Mucosa of stomach (tissue), 1 donor: ENCODE measurements around the gene KCTD17.

Experiments
- H3K27me3 ChIP-seq: one replicate; pipeline ENCODE4 v1.7.0; 2013; ENCODE audit warnings: mild to moderate bottlenecking, low read length; ENCODE audit not compliant: control insufficient read depth, insufficient read depth
- H3K36me3 ChIP-seq: one replicate; pipeline ENCODE4 v1.7.0; 2013; ENCODE audit warnings: low read length; ENCODE audit not compliant: control insufficient read depth, insufficient read depth
- H3K4me1 ChIP-seq: one replicate; pipeline ENCODE4 v1.7.0; 2013; ENCODE audit warnings: mild to moderate bottlenecking, low read length; ENCODE audit not compliant: control insufficient read depth, insufficient read depth
- H3K4me3 ChIP-seq: one replicate; pipeline ENCODE4 v1.7.0; 2013; ENCODE audit warnings: low read length
- H3K9ac ChIP-seq: one replicate; pipeline ENCODE4 v1.7.0; 2013; ENCODE audit warnings: mild to moderate bottlenecking, low read length, moderate library complexity
- H3K9me3 ChIP-seq: one replicate; pipeline ENCODE4 v1.7.0; 2013; ENCODE audit warnings: mild to moderate bottlenecking, low read length, moderate library complexity; ENCODE audit not compliant: control insufficient read depth
- donor health status: Pancreatic carcinoma.

The KCTD17 gene

GRCh38 chr22:37033605-37034430 is 17.7 kb upstream of the KCTD17 start:
- H3K27me3 ChIP-seq = peaks cover 3% of the 10 kb centered on the region
- H3K9me3 ChIP-seq = no peaks in the 10 kb centered on the region
- H3K4me3 ChIP-seq = no peak overlapping the region
- H3K4me1 ChIP-seq = peaks cover 49% of the 10 kb centered on the region
- peaks cover 6% of the 10 kb centered on the region for H3K36me3 ChIP-seq
- peak overlapping the region; percentile 12 for H3K9ac ChIP-seq

DNA sequence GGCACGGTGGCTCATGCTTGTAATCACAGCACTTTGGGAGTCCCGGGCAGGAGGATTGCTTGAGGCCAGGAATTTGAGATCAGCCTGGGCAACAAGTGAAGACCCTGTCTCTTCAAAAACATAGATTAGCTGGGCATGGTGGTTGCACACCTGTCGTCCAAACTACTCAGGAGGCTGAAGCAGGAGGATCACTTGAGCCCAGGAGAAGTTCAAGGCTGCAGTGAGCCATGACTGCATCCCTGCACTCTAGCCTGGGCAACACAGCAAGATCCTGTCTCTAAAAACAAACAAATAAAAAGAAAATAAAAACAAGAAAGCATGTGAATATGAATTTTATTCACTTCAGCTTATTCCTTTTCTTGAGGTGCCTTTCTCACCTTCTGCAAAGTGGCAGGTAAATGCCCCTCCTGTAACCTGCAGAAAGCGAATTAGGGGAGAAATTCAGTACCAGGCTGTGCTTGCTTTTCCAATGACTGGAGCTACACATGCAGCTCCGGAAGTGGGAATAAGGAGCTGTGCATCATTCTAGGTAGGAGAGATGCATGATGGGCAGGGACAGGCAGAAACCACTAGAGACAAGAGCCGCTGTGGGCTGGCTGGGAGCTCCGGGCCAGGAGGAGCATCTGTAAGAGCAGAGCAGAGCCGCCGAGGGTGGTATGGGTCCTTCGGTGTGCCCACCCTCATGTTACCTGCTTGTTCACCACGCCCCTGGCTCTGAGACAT is 14.7 kb upstream of the KCTD17 start:
- Histone ChIP-seq H3K36me3 (no peaks in the 10 kb centered on the region), H3K4me3 (no peak overlapping the region), H3K4me1 (peaks cover 47% of the 10 kb centered on the region), H3K9me3 (no peaks in the 10 kb centered on the region), H3K27me3 (peaks cover 3% of the 10 kb centered on the region), H3K9ac (no peak overlapping the region)

DNA sequence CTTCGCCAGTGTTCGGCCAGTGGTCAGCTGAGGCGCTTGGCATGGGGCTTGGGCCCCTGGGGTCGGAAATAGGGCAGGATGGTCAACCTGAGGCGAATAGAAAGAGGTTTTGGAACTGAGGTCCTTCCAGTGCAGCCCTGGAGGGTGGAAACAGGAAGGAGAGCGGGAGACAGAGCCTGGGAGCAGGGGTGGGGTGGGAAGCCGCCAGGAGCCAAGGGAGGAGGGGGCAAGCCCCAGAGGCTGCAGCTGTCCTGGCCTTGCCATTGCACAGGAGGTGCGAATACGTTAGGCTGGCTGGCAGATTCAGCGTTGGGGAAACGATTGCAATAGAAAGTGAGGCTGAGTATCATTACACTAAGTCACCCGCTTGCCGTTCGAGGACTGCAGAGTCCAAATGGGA is 13.9 kb upstream of the KCTD17 start:
- H3K9ac ChIP-seq = no peak overlapping the region
- H3K4me1 ChIP-seq = peaks cover 40% of the 10 kb centered on the region

DNA sequence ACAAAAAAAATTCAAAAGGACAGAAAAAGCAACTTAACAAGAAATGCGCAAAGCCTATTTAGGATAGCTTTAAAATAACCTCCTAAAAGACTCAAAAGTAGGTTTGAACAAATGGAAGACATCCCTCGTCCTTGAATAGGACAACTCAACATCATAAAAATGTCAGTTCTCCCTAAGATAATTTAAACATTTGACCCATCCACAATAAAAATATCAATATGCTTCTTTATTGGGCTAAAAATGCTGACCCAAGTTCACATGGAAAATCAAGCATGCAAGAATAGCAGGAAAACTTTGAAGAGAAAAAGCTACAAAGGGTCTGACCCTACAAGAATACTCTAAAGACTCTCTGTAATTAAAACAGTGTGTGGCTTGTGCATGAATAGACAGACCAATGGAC is 12.1 kb upstream of the KCTD17 start:
- Histone ChIP-seq H3K36me3 (no peaks in the 10 kb centered on the region), H3K27me3 (peaks cover 3% of the 10 kb centered on the region), H3K4me1 (peaks cover 40% of the 10 kb centered on the region), H3K4me3 (no peak overlapping the region), H3K9ac (no peak overlapping the region), H3K9me3 (no peaks in the 10 kb centered on the region)

More for the DNA sequence above, 13.9 kb upstream of the KCTD17 start:
- Histone ChIP-seq H3K27me3 (peaks cover 3% of the 10 kb centered on the region), H3K36me3 (no peaks in the 10 kb centered on the region), H3K9me3 (no peaks in the 10 kb centered on the region), H3K4me3 (no peak overlapping the region)

DNA sequence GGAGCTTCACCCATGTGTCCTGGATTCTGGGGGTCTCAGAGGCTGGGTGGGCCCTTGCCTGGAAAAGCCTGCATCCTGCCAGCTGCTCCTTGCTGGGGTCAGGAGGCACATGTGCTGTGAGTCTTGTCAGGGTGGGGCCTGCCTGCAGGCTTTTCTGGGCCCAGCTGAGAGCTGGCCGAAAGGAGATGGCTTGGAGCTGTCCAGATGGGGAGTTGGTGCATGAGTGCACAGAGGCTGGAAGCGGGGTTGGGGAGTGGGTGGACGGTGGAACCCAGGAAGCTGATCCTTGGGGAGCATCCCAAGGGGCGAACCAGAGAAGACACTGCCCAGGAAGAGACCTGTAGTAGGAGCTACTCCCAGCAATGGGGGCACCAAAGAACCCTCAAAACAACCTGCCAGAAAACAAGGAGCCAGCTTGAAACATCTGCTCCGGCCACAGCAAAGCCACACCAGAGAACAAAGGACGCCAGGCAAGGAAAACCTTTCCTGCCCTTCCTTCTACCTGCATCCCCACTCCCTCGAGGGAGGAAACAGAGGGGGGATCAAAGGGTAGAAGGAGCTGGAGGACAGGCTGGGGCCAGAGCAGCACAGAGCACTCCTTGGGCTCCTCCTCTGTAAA is 8.2 kb upstream of the KCTD17 start:
- peak overlapping the region; percentile 3 for H3K9ac ChIP-seq

GRCh38 chr22:37043828-37044538 is 7.6 kb upstream of the KCTD17 start:
- no peaks in the 10 kb centered on the region for H3K9me3 ChIP-seq
- H3K4me3 ChIP-seq = no peak overlapping the region
- H3K4me1 ChIP-seq = peaks cover 36% of the 10 kb centered on the region
- H3K27me3 ChIP-seq = no peaks in the 10 kb centered on the region
- no peaks in the 10 kb centered on the region for H3K36me3 ChIP-seq
- H3K9ac ChIP-seq = peak overlapping the region; percentile 3

More for the DNA sequence above, 8.2 kb upstream of the KCTD17 start:
- Histone ChIP-seq H3K9me3 (no peaks in the 10 kb centered on the region), H3K4me3 (no peak overlapping the region), H3K4me1 (peaks cover 36% of the 10 kb centered on the region), H3K36me3 (no peaks in the 10 kb centered on the region), H3K27me3 (no peaks in the 10 kb centered on the region)

DNA sequence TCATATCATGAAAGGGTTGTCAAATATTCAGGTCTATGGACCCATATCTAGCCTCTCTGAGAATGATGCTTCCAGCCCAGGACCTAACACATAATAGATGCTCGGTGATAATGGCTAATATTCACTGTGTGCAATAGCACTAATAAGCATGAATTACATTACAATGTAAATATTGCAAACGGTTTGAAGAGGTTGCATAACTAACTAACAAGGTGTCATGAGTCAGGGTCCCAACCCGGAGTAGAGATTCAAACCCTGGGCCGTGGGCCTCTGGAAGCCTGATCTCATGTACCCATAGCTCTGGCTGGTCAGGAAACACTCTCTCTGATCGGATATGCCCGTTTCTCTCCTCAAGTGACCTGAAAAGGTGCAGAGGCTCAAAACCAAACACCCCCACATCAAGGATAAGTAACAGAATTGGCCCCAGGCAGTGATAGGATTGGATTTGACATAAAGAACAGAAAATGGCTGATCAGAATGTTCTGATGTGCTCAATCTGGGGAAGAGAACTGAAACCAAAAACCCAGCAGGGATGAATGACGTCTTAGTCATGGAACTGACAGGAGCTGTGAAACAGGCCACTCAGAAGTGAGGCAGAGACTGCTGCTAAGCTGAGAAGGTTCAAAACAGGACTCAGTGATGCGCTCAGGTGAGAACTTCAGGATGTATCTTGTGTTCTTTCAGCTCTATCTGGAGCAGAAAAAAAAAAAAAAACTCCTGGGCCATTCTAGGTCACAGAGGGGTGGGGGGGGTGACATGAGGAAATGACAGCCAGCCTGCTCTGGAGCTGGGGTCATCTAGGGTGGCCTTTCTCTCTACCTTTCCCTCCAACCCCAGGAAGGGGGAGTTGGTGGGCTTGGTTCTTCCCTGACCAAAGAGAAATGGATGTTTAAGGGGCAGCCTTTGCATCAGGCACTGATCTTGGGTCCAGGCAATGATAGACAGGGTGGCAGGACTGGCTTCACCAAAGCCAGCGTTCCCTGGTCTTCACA is 6.6 kb upstream of the KCTD17 start:
- Histone ChIP-seq H3K36me3 (no peaks in the 10 kb centered on the region), H3K27me3 (no peaks in the 10 kb centered on the region), H3K4me3 (no peak overlapping the region), H3K9me3 (no peaks in the 10 kb centered on the region), H3K4me1 (peaks cover 36% of the 10 kb centered on the region), H3K9ac (no peak overlapping the region)

DNA sequence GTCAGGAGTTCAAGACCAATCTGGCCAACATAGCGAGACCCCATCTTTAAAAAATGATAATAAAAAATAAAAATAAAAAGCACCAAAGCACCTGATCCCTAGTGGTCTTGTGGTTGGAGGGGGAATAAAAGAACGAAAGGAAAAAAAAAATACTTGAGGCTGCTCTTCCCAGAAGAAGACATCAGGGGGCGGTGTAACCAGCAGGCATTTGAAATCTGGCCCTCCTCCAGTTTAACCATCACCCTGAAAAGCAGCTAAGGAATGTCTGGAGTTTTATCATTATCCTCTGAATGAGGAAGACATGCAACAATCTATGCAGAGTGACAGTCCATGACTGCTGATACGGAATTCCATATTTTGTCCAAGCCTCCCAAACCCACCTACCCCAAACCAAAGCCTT is 5.6 kb upstream of the KCTD17 start:
- Histone ChIP-seq H3K36me3 (no peaks in the 10 kb centered on the region), H3K4me3 (no peak overlapping the region), H3K9ac (no peak overlapping the region), H3K9me3 (no peaks in the 10 kb centered on the region), H3K27me3 (no peaks in the 10 kb centered on the region), H3K4me1 (peaks cover 28% of the 10 kb centered on the region)

- H3K4me1 ChIP-seq = peaks cover 27% of the 10 kb centered on the region
- H3K36me3 ChIP-seq = no peaks in the 10 kb centered on the region
- H3K4me3 ChIP-seq = no peak overlapping the region
- no peaks in the 10 kb centered on the region for H3K27me3 ChIP-seq
- H3K9ac ChIP-seq = no peak overlapping the region
- H3K9me3 ChIP-seq = no peaks in the 10 kb centered on the region
These were observed 5.0 kb upstream of the KCTD17 start for GRCh38 chr22:37046589-37046988.

DNA sequence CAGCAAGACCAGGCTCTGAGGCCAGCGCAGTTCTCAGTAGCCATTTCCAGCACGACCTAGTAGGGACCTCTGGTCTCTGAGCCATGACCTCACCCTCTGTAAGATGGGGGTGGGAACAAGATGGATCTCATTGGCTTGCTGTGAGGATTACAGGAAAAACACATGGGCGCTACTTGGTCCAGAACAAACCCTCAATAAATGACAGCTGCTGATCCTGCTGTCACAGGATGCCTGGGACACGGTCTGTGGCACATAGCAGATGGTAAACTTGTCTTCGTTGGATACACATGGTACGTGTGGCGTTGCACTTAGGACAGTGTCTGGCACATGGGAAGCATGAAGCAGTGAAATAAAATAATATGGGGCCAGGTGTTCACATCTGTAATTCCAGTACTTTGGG is 4.5 kb upstream of the KCTD17 start:
- Histone ChIP-seq H3K4me1 (peaks cover 31% of the 10 kb centered on the region), H3K36me3 (no peaks in the 10 kb centered on the region), H3K27me3 (no peaks in the 10 kb centered on the region), H3K4me3 (no peak overlapping the region), H3K9me3 (no peaks in the 10 kb centered on the region), H3K9ac (no peak overlapping the region)

GRCh38 chr22:37048133-37048532 is 3.4 kb upstream of the KCTD17 start:
- Histone ChIP-seq H3K9me3 (no peaks in the 10 kb centered on the region), H3K27me3 (no peaks in the 10 kb centered on the region), H3K36me3 (no peaks in the 10 kb centered on the region), H3K9ac (no peak overlapping the region), H3K4me1 (peaks cover 32% of the 10 kb centered on the region), H3K4me3 (no peak overlapping the region)
